Neural progenitor cell (in vitro differentiated cells): ENCODE measurements around the gene LPIN1. TPM values are rescaled to one million over a fixed set of nuclear protein-coding genes. Genes with fewer than 3 reads are reported as not detected.

ENCODE experiments used
- DNase-seq: peaks from one replicate; pipeline ENCODE4 v3.0.0-alpha.2; 2016; ENCODE audit warnings: low spot score
- H2AFZ ChIP-seq: fragments of 200-600 bp; sonication (generic); replicated peaks from 2 replicates; pipeline ENCODE4 v1.6.1; 2016; ENCODE audit warnings: antibody characterized with exemption
- H3F3A ChIP-seq: fragments of 200-600 bp; sonication (generic); 2 replicates; pipeline ENCODE4 v1.6.1; 2016; ENCODE audit warnings: antibody characterized with exemption, low read depth
- H3K27ac ChIP-seq: fragments of 200-600 bp; sonication (generic); 2 replicates; pipeline ENCODE4 v1.5.1; 2016; ENCODE audit warnings: mild to moderate bottlenecking
- H3K27me3 ChIP-seq: fragments of 200-600 bp; sonication (generic); 2 replicates; pipeline ENCODE4 v1.6.1; 2016; ENCODE audit warnings: mild to moderate bottlenecking, moderate library complexity
- H3K36me3 ChIP-seq: fragments of 200-600 bp; sonication (generic); 2 replicates; pipeline ENCODE4 v1.5.1; 2016
- H3K4me1 ChIP-seq: fragments of 200-600 bp; sonication (generic); 2 replicates; pipeline ENCODE4 v1.6.1; 2016; ENCODE audit warnings: mixed run types
- H3K4me2 ChIP-seq: fragments of 200-600 bp; sonication (generic); 2 replicates; pipeline ENCODE4 v1.6.1; 2016
- H3K4me3 ChIP-seq: fragments of 200-600 bp; sonication (generic); 2 replicates; pipeline ENCODE4 v1.5.1; 2016
- H3K79me2 ChIP-seq: fragments of 200-600 bp; sonication (generic); 2 replicates; pipeline ENCODE4 v1.6.1; 2016; ENCODE audit warnings: low read depth
- H3K9ac ChIP-seq: fragments of 200-600 bp; sonication (generic); 2 replicates; pipeline ENCODE4 v1.6.1; 2016
- H3K9me3 ChIP-seq: fragments of 200-600 bp; sonication (generic); 2 replicates; pipeline ENCODE4 v1.5.1; 2016; ENCODE audit warnings: low read depth
- H4K20me1 ChIP-seq: fragments of 200-600 bp; sonication (generic); 2 replicates; pipeline ENCODE4 v1.6.1; 2016; ENCODE audit warnings: low read depth
- H3K27ac Mint-ChIP-seq: 3 replicates; pipeline ENCODE4 v1.8.0; 2021; ENCODE audit warnings: mixed read lengths
- H3K27me3 Mint-ChIP-seq: 2 replicates; pipeline ENCODE4 v1.8.0; 2022; ENCODE audit warnings: low read depth, mild to moderate bottlenecking, inconsistent platforms, moderate library complexity, mixed read lengths; ENCODE audit not compliant: insufficient read depth
- H3K36me3 Mint-ChIP-seq: 3 replicates; pipeline ENCODE4 v1.8.0; 2021; ENCODE audit warnings: mixed read lengths
- H3K4me1 Mint-ChIP-seq: 3 replicates; pipeline ENCODE4 v1.8.0; 2021; ENCODE audit warnings: mixed read lengths
- H3K4me3 Mint-ChIP-seq: 3 replicates; pipeline ENCODE4 v1.8.0; 2021; ENCODE audit warnings: mild to moderate bottlenecking, moderate library complexity, mixed read lengths
- H3K9me3 Mint-ChIP-seq: 3 replicates; pipeline ENCODE4 v1.8.0; 2020; ENCODE audit warnings: mixed read lengths
- CTCF ChIP-seq: fragments of 200-600 bp; sonication (generic); IDR thresholded peaks from 2 replicates; pipeline ENCODE4 v1.5.1; 2017; ENCODE audit warnings: antibody characterized with exemption, mild to moderate bottlenecking
- EZH2 ChIP-seq: fragments of 200-600 bp; sonication (generic); IDR thresholded peaks from 2 replicates; pipeline ENCODE4 v1.6.1; 2017; ENCODE audit warnings: antibody characterized with exemption, mild to moderate bottlenecking, moderate library complexity
- EZH2phosphoT487 ChIP-seq: fragments of 200-600 bp; sonication (generic); IDR thresholded peaks from 2 replicates; pipeline ENCODE4 v1.6.1; 2017; ENCODE audit warnings: antibody characterized with exemption
- total RNA-seq: library from RNA; depleted of rRNA; stranded (reverse); fragments of >200 nt; gene quantifications from 2 replicates; pipeline ENCODE4 v1.2.3, GENCODE V29; 2015; ENCODE audit warnings: low replicate concordance

The LPIN1 gene
- total RNA-seq, 1 donor from 2014 or later = 18.0 TPM

- no peak overlapping the region for H3K4me3 ChIP-seq
- Mint-ChIP-seq H3K4me3 (no peak overlapping the region), H3K27ac (no peak overlapping the region), H3K27me3 (peaks cover 3% of the 10 kb centered on the region), H3K4me1 (peaks cover 11% of the 10 kb centered on the region), H3K9me3 (no peaks in the 10 kb centered on the region), H3K36me3 (peaks cover 34% of the 10 kb centered on the region)
- H3K79me2 ChIP-seq = no peaks in the 10 kb centered on the region
- no peak overlapping the region for H3K27ac ChIP-seq
- H4K20me1 ChIP-seq = no peaks in the 10 kb centered on the region
- TF ChIP-seq EZH2phosphoT487 (no peak), CTCF (no peak), EZH2 (no peak)
- peaks cover 7% of the 10 kb centered on the region for H3F3A ChIP-seq
- H2AFZ ChIP-seq = no peak overlapping the region
- no peak overlapping the region for H3K9ac ChIP-seq
- H3K36me3 ChIP-seq = no peaks in the 10 kb centered on the region
- DNase-seq = no peak
- no peaks in the 10 kb centered on the region for H3K27me3 ChIP-seq
- H3K9me3 ChIP-seq = no peaks in the 10 kb centered on the region
- H3K4me2 ChIP-seq = no peak overlapping the region
- peaks cover 8% of the 10 kb centered on the region for H3K4me1 ChIP-seq
These were observed 78.7 kb downstream of the LPIN1 start for GRCh38 chr2:11824901-11825828.

GRCh38 chr2:11827547-11827946, 81.1 kb downstream of the LPIN1 start:
- Histone ChIP-seq H3K4me1 (peaks cover 17% of the 10 kb centered on the region), H3K9ac (no peak overlapping the region), H3K27ac (no peak overlapping the region), H3K4me3 (no peak overlapping the region), H3F3A (peaks cover 14% of the 10 kb centered on the region), H3K79me2 (no peaks in the 10 kb centered on the region), H3K36me3 (no peaks in the 10 kb centered on the region), H3K9me3 (no peaks in the 10 kb centered on the region), H3K27me3 (no peaks in the 10 kb centered on the region), H4K20me1 (no peaks in the 10 kb centered on the region), H3K4me2 (no peak overlapping the region), H2AFZ (no peak overlapping the region)
- Mint-ChIP-seq H3K9me3 (no peaks in the 10 kb centered on the region), H3K36me3 (peaks cover 24% of the 10 kb centered on the region), H3K27me3 (peaks cover 3% of the 10 kb centered on the region), H3K27ac (no peak overlapping the region), H3K4me3 (no peak overlapping the region), H3K4me1 (peaks cover 23% of the 10 kb centered on the region)
- no peak for DNase-seq
- TF ChIP-seq EZH2phosphoT487 (no peak), EZH2 (no peak)

GRCh38 chr2:11828933-11829323, 82.5 kb downstream of the LPIN1 start:
- Mint-ChIP-seq H3K27ac (no peak overlapping the region), H3K27me3 (peaks cover 2% of the 10 kb centered on the region), H3K4me1 (peaks cover 25% of the 10 kb centered on the region), H3K4me3 (no peak overlapping the region), H3K9me3 (peaks cover 2% of the 10 kb centered on the region), H3K36me3 (peaks cover 14% of the 10 kb centered on the region)
- Histone ChIP-seq H3K27me3 (no peaks in the 10 kb centered on the region), H3K79me2 (no peaks in the 10 kb centered on the region), H3K4me2 (no peak overlapping the region), H3K36me3 (no peaks in the 10 kb centered on the region), H3K9ac (no peak overlapping the region), H3K4me3 (no peak overlapping the region), H3F3A (peaks cover 14% of the 10 kb centered on the region), H4K20me1 (no peaks in the 10 kb centered on the region), H3K4me1 (peaks cover 17% of the 10 kb centered on the region), H2AFZ (no peak overlapping the region), H3K9me3 (no peaks in the 10 kb centered on the region), H3K27ac (no peak overlapping the region)
- DNase-seq = no peak
- no peak for TF ChIP-seq EZH2phosphoT487
- no peak for TF ChIP-seq EZH2
- no peak for TF ChIP-seq CTCF
